Measurements from ENCODE around the gene YPEL2.
A peak's percentile ranks its signal among the peaks of the same experiment; 100 is the strongest.
"Not testable (repeated sequence)": the region's sequence is repeated elsewhere in the genome, so short reads cannot be mapped to it uniquely, and the experiment has no call there.

Gene YPEL2, protein sequence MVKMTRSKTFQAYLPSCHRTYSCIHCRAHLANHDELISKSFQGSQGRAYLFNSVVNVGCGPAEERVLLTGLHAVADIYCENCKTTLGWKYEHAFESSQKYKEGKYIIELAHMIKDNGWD

DNA sequence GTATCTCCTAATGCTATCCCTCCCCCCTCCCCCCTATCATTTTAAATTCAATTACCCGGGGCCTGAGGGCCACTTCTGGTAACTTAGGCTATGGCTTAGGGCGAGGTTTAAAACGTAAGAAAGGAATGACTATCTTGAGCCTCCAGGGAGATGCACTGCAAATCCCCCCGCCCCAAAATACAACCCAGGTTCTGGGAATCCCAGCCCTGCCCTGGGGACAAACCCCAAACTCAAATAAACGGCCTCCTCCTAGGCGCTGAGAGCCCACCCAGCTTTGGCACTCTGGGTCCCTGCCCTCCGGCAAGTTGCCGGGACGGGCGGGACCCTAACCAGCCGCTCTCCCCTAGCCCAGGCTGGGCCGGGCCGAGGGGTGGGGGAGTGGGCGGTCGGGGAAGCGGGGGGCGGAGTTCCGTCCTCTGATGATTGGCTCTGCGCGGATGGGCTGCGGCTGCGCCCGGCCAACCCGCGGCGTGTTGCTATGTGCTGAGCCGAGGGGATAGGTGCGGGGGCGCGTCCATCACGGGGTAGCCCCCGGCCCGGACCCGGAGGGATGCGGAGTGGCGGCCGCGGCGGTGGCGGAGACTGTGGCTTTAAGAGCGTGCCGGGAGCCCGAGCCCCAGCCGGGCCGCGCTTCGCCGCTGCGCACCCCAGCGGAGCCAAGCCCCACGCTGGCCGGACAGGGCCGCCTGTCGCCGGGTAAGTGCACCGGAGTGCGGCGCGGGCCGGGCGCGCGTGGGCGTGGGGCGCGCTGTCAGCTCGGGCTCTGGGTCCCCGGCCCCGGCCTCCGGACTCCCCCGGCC is at the start of gene YPEL2:
YPEL2 (plus strand) TSS at position 527 of the 800 bp plus-strand sequence. CDS start 21,755 bp downstream, outside the sequence.
- peak; percentile 89 to 95 for DNase-seq

DNA sequence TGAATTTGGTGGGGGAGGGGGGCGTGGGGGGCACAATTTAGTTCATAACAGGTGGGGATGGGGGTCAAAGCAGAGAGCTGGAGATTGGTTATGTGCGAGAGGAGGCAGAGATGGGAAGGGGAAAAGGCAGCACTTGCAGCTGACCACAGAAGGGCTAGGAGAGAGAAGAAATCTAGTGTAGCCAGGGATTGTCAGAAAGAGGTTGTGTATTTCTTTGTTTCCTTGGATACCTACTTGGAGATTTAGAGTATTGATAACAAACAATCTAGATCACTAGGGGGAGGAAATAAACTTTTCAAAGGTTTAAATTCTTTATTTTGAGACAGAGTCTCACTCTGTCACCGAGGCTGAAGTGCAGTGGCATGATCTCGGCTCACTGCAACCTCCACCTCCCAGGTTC is 47.1 kb upstream of the YPEL2 start:
- no peak for DNase-seq

DNA sequence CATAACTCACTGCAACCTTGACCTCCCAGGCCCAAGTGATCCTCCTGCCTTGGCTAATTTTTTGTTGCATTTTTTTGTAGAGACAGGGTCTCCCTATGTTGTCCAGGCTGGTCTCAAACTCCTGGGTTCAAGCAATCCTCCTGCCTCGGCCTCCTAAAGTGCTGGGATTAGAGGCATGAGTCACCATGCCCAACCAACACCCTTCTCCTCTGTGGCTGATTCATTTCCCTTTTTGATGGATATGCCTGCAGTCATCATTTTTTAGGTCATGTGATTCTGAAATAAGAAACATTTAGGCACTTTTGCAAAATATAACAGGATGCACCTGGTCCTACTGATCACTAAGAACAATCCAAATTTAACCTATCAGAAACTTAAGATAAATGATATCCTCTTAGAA is 44.0 kb upstream of the YPEL2 start:
- DNase-seq: no peak

DNA sequence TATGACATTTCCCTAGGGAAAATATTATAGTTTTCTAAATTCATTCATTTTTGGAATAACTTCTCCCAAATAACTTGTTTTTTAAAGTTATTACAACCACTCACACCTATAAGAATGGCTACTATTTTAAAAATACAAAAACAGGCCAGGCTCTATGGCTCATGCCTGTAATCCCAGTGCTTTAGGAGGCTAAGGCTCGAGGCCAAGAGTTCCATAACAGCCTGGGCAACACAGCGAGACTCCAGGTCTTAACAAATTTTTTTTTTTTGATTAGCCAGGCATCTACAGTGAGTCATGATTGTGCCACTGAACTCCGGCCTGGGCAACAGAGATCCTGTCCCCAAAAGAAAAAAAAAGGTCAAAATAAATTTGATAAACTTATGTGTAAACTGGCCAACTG is 43.6 kb upstream of the YPEL2 start:
- no peak for DNase-seq

DNA sequence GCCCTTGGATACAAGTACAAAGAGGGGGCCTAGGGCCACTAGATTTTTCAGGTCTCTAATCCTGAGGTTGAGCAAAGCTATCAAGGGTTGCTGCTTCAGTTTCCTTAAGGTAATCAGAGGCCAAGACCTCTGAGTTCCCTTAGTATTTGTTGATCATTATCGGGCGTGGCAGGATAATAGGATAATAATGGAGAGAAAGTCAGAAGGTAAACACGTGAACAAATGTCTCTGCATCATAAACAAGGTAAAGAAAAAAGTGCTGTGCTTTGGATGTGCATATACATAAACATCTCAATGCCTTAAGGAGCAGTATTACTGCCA is 41.5 kb upstream of the YPEL2 start:
- DNase-seq: no peak

DNA sequence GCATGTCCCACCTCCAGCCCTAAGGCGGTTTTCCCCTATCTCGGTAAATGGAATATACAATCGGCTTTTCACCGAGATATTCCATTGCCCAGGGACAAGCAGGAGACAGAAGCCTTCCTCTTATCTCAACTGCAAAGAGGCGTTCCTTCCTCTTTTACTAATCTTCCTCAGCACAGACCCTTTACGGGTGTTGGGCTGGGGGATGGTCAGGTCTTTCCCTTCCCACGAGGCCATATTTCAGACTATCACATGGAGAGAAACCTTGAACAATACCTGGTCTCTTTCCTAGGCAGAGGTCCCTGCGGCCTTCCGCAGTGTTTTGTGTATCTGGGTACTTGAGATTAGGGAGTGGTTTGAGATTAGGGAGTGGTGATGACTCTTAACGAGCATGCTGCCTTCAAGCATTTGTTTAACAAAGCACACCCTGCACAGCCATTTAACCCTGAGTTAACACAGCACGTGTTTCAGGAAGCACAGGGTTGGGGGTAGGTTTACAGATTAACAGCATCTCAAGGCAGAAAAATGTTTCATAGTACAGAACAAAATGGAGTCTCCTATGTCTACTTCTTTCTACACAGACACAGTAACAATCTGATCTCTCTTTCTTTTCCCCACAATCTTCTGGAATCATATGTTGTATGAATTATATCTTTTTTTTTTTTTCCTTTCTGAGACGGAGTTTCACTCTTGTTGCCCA is 41.0 kb upstream of the YPEL2 start:
- DNase-seq: not testable (repeated sequence)

DNA sequence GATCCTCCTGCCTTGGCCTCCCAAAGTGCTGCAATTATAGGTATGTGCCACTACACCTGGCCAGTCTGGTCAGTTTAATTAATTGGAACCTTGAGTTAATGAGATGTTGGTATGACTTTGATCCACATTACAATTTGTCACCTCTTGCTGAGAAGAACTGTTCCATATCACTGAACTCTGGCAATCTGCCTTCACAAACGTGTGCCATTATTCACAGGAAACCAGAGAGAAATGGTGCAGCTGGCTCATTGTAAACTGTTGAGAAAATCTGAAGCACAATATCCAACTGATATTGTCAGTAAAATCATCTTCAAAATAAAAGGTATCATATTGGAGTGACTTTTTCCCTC is 39.3 kb upstream of the YPEL2 start:
- no peak for DNase-seq

DNA sequence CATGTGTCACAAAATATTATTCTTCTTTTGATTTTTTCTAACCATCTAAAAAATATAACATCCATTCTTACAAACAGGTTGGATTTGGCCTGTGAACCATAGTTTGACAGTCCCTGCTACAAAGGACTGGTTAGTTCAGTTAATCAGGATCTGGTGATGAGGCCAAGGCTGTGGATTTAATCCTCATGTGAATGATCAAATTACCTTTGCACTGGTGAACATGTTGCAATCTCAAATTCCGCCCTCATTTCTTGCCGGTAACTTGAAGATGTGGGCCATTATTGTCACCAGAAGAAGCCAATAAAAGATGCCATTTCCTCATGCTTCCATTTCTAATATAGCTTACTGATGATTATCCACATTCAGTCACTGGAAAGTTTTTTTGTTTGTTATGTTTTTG is 35.3 kb upstream of the YPEL2 start:
- peak in 1 of 2 experiments; percentile 27 for DNase-seq

DNA sequence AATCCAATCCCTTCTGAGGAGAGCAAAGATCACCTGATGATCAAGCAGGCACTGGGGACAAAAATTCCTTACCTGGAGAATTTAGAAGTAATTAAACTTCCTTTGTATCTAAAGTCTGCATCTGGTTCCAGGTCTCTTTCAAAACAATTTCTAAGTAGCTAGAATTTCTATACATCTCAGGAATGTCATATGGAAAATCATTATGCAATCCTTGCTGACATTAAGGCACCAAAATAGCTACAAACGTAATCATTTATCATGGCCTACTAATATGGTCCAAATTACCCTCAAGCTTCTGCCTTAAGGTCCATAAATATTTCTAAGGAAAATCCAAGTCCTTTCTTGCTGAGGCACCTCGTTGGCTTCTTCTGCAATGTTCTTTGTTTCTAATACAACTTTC is 32.9 kb upstream of the YPEL2 start:
- no peak for DNase-seq

DNA sequence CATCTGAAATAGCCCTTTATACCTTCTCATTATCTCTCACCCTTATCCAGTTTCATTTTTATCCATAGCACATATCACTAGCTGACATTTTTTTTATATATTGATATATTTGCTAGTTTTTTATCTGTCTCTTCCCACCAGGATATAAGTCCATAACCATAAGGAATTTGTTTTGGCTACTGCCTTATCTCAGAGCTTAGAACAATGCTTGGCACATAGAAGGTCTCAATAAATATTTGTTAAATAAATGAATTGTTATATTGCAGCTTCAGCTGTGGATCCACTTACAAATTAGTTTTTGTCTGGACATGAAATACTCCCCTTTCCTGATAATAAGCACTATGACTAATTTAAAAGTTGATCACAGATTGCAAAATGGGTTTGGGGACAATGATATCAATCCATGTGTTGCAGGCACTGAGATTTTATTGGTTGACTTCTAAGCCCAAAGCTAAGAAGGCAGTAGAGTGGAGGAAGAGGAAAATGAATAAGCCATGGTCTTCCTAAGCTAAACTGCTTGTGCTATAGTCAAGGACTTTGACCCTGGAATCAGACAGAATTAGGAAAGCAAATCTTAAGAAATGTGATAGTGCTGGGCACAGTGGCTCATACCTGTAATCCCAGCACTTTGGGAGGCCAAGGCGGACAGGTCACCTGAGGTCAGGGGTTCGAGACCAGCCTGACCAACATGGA is 31.9 kb upstream of the YPEL2 start:
- DNase-seq: no peak

DNA sequence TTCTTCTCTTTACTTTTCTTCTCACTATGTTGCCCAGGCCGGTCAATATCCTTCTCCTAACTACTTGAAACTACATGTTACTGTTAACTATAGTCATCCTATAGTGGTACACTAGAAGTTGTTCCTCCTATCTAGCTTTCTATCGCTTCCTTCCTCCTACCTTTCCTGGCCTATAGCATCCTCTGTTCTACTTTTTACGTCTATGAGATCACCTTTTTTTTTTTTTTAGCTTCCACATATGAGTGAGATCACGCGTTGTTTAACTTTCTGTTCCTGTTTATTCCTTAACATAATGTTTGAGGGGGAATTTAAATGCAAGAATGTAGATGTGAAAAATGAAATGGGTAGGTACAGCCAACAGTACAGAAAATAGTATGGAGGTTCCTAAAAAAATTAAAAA is 30.5 kb upstream of the YPEL2 start:
- DNase-seq: no peak

DNA sequence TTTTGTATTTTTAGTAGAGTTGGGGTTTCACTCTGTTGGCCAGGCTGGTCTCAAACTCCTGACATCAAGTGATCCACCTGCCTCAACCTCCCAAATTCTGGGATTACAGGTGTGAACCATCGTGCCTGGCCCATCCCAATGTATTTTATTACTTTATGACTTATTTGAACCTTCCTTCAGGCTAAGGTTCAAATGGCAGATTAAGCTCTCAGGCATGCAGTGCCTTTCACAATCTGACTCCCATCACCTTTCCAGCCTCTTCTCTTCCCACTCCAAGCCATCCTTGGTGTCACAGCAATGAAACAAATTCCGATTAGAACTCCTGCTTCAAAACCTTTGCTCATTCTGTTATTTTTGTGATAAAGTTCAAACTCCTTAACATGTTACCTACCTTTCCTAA is 26.6 kb upstream of the YPEL2 start:
- no peak for DNase-seq

DNA sequence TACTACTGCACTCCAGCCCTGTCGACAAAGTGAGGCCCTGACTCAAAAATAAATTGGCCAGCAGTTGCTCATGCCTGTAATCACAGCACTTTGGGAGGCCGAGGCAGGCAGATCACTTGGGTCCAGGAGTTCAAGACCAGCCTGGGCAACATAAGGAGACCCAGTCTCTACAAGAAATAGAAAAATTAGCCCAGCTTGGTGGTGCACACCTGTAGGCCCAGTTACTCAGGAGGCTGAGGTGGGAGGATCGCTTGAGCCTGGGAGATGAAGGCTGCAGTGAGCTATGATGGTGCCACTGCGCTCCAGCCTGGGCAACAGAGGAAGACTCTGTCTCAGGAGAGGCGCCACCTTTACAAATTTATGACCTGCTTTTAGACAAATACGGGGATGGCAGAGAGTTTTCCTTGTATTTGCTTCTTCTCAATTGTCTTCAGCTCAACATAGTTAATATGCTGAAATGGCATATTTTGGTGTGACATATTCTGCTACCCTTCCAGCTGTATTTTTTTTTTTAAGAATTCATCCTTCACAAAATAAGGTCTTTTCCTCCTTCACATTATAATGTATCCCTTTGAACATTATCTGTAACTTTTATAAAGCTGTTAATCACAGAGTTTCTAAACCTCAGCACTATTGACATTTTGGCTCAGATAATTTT is 21.1 kb upstream of the YPEL2 start:
- DNase-seq: no peak

DNA sequence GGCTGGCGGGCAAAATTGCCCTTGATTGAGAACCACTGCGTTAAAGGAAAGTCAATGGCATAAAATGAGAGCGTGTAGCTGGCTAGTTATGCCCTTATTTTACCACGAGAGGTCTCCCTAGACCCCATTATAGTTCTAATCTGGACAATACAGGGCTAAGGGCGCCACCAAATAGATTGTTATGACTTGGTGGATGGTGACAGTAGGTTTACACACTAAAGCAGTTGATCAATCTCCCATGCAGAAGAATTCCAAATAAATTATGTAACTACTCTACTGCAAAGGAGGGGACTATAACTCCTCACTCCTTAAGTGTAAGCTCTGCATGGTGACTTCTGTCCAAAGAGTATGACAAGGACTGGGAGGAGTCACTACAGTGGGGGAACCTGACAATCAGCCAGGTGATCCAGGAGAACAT is 20.4 kb upstream of the YPEL2 start:
- DNase-seq: peak; percentile 52 to 87

DNA sequence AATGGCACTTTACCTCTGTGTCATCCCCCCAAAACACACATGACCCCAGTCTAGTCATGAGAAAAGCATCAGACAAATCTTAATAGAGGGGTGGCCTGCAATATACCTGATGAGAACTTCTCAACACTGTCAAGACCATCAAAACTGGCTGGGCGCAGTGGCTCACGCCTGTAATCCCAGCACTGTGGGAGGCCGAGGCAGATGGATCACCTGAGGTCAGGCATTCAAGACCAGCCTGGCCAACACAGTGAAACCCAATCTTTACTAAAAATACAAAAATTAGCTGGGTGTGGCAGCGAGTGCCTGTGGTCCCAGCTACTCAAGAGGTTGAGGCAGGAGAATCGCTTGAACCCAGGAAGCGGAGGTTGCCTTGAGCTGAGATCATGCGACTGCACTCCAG is 19.9 kb upstream of the YPEL2 start:
- not testable (repeated sequence) for DNase-seq

DNA sequence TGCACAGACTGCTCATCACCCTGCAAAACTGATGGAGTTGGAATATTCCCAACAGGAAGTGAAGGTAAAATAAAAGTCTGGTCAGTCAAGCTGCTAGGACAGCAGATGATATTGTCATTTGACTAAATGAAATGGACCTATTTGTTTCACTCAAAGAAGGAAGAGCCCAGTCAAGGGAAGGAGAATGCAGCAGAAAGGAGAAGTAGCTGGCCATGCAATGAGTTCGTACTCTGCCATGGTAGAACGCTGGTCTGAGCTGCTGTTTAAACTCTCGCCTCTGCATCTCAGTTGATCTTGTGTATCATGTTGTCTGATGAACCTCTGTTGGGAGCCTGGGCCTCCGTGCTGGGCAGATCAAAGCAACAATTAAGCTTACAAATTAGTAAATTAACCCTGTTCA is 15.6 kb upstream of the YPEL2 start:
- DNase-seq: no peak

DNA sequence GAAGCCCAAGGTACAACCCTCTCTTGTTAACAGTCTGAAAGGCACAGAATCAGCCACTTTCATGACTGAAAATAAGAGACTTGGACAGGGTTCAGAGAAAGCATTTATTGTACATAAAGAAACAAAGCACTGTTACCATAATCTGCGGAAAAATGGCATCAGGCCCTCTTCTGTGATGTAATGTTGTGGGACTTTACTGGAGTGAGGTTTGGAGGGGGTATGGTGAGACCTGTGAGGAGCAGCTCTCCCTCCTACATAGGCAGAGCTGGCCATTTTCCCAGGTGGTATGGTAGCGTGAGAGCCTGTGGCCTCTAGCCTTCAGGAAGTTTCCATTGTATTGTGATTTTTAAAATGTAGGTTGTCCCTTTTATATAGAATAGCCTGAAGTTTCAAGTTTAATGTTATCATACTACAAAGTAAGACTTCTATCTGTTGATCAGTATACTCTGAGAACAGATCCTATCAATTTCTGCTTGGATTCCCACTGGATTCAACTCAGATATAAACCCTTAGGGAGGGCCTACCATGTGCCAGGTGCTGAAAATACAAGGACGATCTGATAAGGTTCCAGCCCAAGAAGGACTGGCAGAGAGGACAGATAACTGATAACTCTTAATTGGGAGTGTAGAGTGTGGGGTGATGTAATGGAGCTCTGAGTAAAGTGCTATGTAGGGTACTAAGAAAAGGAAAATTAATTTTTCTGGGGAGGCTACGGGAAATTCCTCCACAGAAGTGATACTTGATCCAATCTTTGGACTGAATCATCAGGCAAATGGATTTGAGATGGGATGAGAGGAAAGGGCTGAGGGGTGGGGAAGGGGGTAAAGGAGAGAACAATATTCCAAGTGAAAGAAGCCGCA is 4.1 kb upstream of the YPEL2 start:
- DNase-seq: peak in 1 of 2 experiments; percentile 18

DNA sequence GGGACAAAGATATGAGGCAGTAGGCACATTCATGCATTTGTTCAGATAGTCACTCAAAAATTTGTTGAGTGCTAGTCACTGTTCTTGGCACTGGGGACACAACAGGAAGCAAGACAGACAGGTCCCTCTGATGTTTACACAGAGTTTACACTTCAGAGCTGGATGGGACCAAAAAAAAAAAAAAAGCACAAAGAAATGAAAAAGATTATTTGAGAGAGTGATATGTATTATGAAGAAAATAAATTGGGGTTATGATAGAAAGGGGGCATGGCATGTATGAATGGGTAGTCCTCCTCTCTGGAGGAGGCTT is 3.5 kb upstream of the YPEL2 start:
- no peak for DNase-seq

DNA sequence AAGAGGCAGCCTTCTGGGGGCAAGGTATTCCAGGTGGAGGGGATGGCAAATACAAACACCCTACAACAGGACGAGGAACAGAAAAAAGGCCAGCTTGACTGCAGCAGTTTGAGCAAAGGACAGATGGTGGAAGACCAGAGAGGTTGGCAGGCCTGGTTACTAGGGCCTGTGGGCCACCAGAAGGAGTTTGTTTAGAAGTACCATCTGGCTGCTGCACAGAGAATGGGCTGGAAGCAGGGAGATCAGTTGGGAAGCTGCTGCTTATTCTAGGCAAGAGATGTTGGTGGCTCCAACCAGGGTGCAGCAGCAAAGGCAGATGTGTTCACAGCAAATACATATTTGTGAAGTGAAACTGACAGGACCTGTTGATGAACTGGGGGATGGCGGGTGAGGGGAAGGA is 2.9 kb upstream of the YPEL2 start:
- peak; percentile 96 to 99 for DNase-seq

DNA sequence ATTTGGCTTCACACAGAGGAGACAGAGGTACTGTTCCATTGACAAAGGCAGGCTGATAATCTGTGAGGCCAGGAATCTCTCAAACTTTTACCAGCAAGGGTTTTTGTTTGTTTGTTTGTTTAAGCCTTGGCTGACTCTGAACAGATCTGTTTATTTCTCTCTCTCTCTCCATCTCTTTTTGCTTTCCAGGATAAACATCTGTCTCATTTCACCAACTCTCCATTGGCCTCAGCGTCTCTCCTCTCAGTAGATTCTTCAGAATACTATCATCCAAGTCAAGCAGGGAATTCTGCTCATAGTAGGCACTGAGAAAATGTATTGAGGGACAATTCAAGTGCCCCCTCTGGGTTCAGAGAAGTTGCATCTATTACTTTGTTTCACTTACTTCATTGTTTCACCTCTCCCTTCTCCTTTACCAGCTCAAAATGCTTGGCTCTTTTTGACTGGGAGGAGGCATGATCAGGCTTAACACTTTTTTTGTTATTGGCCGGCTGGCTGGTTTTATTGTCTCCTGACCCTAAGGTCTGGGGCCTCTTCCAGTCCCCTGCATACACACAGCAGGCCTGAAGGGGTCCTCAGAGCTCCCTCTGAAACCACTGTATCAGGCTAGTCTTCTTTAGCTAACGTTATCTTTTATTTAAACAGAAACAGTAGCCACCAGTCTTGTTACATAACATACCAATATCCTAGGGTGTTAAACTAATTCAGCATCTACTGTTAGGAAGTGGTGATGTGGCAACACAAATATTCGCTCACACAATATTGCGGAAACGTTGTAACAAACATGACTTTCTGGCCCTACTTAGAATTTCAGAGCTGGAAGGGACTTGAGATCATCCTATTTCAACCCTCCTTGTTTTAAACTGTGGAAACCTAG is 2.0 kb upstream of the YPEL2 start:
- DNase-seq: peak; percentile 56 to 88

All from NCI-H524 (cell line).